IMR-90 (cell line): Measurements from ENCODE around the gene LDLRAD4. TPM values are rescaled to one million over a fixed set of nuclear protein-coding genes. Genes with fewer than 3 reads are reported as not detected.

Experiments
- ATAC-seq: fragments of 200-7000 bp; cut with Tn5 transposase; 2 replicates; pipeline ENCODE4 v1.9.1; 2020; ENCODE audit warnings: low read depth, mild to moderate bottlenecking, moderate library complexity
- BruUV-seq: library from RNA; stranded (reverse); fragments of 400-500 nt; replicated peaks from 2 replicates; lab custom pipeline; 2021; lab: Mats Ljungman, UMichigan
- CTCF ChIA-PET: fragments of 300-600 bp; formaldehyde crosslinking; extraction: SDS; loops from one replicate; lab custom pipeline; 2021; ENCODE audit warnings: antibody characterized with exemption; lab: Yijun Ruan, JAX
- POLR2A ChIA-PET: fragments of 300-600 bp; sonication (Branson Sonifier 250); formaldehyde crosslinking; loops from one replicate; lab custom pipeline; 2022; ENCODE audit warnings: antibody characterized with exemption; ENCODE audit not compliant: unreplicated experiment; lab: Charles Lee
- DNase-seq: peaks from one replicate; pipeline ENCODE4 v3.0.0; 2013
- H2AFZ ChIP-seq: replicated peaks from 2 replicates; pipeline ENCODE3; 2013; ENCODE audit warnings: low read length, mild to moderate bottlenecking; ENCODE audit not compliant: poor library complexity
- H2AK5ac ChIP-seq: 2 replicates; pipeline ENCODE4 v1.6.1; 2013; ENCODE audit warnings: low read depth, low read length, inconsistent platforms
- H2AK9ac ChIP-seq: replicated peaks from 2 replicates; pipeline ENCODE3; 2013; ENCODE audit warnings: mild to moderate bottlenecking, low read depth, low read length, moderate library complexity; ENCODE audit not compliant: poor library complexity
- H2BK120ac ChIP-seq: 2 replicates; pipeline ENCODE4 v1.6.1; 2013; ENCODE audit warnings: low read depth, low read length, inconsistent platforms
- H2BK15ac ChIP-seq: 3 replicates; pipeline ENCODE4 v1.6.1; 2013; ENCODE audit warnings: low read depth, low read length, inconsistent platforms
- H2BK20ac ChIP-seq: 2 replicates; pipeline ENCODE4 v1.6.1; 2013; ENCODE audit warnings: low read depth, mild to moderate bottlenecking, inconsistent platforms, low read length, moderate library complexity
- H2BK5ac ChIP-seq: 2 replicates; pipeline ENCODE4 v1.6.1; 2013; ENCODE audit warnings: mild to moderate bottlenecking, low read depth, low read length, inconsistent platforms; ENCODE audit not compliant: poor library complexity, severe bottlenecking
- H3K14ac ChIP-seq: replicated peaks from 2 replicates; pipeline ENCODE4 v1.6.1; 2013; ENCODE audit warnings: low read depth, low read length, inconsistent platforms
- H3K18ac ChIP-seq: 2 replicates; pipeline ENCODE4 v1.6.1; 2013; ENCODE audit warnings: low read depth, low read length, control low read depth
- H3K23ac ChIP-seq: 2 replicates; pipeline ENCODE4 v1.6.1; 2013; ENCODE audit warnings: low read depth, low read length, inconsistent platforms
- H3K27ac ChIP-seq: 2 replicates; pipeline ENCODE4 v1.5.1; 2013; ENCODE audit warnings: mild to moderate bottlenecking, control low read depth, low read length; ENCODE audit not compliant: insufficient read depth
- H3K27me3 ChIP-seq: 2 replicates; pipeline ENCODE4 v1.6.1; 2013; ENCODE audit warnings: low read length; ENCODE audit not compliant: control insufficient read depth, insufficient read depth
- H3K36me3 ChIP-seq: 2 replicates; pipeline ENCODE4 v1.6.1; 2013; ENCODE audit warnings: low read length, mixed read lengths; ENCODE audit not compliant: control insufficient read depth, insufficient read depth
- H3K4ac ChIP-seq: 2 replicates; pipeline ENCODE4 v1.6.1; 2013; ENCODE audit warnings: low read depth, low read length, inconsistent platforms
- H3K4me1 ChIP-seq: 2 replicates; pipeline ENCODE4 v1.6.1; 2013; ENCODE audit warnings: low read length, mixed read lengths; ENCODE audit not compliant: control insufficient read depth, insufficient read depth
- H3K4me2 ChIP-seq: 2 replicates; pipeline ENCODE4 v1.6.1; 2013; ENCODE audit warnings: low read depth, mild to moderate bottlenecking, control low read depth, low read length, moderate library complexity
- H3K4me3 ChIP-seq: 2 replicates; pipeline ENCODE4 v1.5.1; 2013; ENCODE audit warnings: low read depth, mild to moderate bottlenecking, control low read depth, low read length, moderate library complexity; ENCODE audit not compliant: insufficient read depth
- H3K56ac ChIP-seq: 2 replicates; pipeline ENCODE4 v1.6.1; 2013; ENCODE audit warnings: low read length, inconsistent platforms; ENCODE audit not compliant: insufficient read depth; ENCODE audit errors: extremely low read depth
- H3K79me1 ChIP-seq, 2 experiments: 2 replicates each; pipeline ENCODE4 v1.6.1; 2013; ENCODE audit warnings: low read length in 2 of 2, inconsistent platforms in 1 of 2, low read depth in 1 of 2
- H3K9ac ChIP-seq: 2 replicates; pipeline ENCODE4 v1.6.1; 2013; ENCODE audit warnings: low read depth, low read length, control low read depth
- H3K9me1 ChIP-seq: 2 replicates; pipeline ENCODE4 v1.6.1; 2013; ENCODE audit warnings: low read length, inconsistent platforms; ENCODE audit not compliant: insufficient read depth
- H3K9me3 ChIP-seq: 2 replicates; pipeline ENCODE4 v1.6.1; 2013; ENCODE audit warnings: low read length; ENCODE audit not compliant: control insufficient read depth, insufficient read depth
- H4K20me1 ChIP-seq: 2 replicates; pipeline ENCODE4 v1.6.1; 2013; ENCODE audit warnings: low read length, inconsistent platforms; ENCODE audit not compliant: insufficient read depth
- H4K5ac ChIP-seq: 2 replicates; pipeline ENCODE4 v1.6.1; 2013; ENCODE audit warnings: mild to moderate bottlenecking, low read depth, low read length, control low read depth
- H4K8ac ChIP-seq, 2 experiments: 2 replicates each; pipeline ENCODE4 v1.6.1; 2013; ENCODE audit warnings: low read depth in 2 of 2, low read length in 2 of 2, control low read depth in 1 of 2, inconsistent platforms in 1 of 2
- H4K91ac ChIP-seq: 2 replicates; pipeline ENCODE4 v1.6.1; 2013; ENCODE audit warnings: low read depth, low read length, inconsistent platforms; ENCODE audit not compliant: insufficient read depth
- BHLHE40 ChIP-seq: fragments of 150-350 bp; IDR thresholded peaks from 2 replicates; pipeline ENCODE4 v1.6.1; 2016; ENCODE audit warnings: mild to moderate bottlenecking, low read depth, low read length
- CTCF ChIP-seq: conservative IDR thresholded peaks from 2 replicates; pipeline ENCODE4 v1.5.1; 2012; ENCODE audit warnings: mild to moderate bottlenecking, low read depth, low read length, improper control_type of control experiment
- FOS ChIP-seq: fragments of 150-350 bp; IDR thresholded peaks from 2 replicates; pipeline ENCODE4 v1.6.1; 2016; ENCODE audit warnings: low read depth, low read length
- MAFK ChIP-seq: IDR thresholded peaks from 2 replicates; pipeline ENCODE4 v1.6.1; 2012; ENCODE audit warnings: low read depth, low read length, improper control_type of control experiment
- MAZ ChIP-seq: IDR thresholded peaks from 2 replicates; pipeline ENCODE4 v1.6.1; 2012; ENCODE audit warnings: low read depth, mild to moderate bottlenecking, low read length, improper control_type of control experiment, moderate library complexity, borderline replicate concordance
- MXI1 ChIP-seq: IDR thresholded peaks from 2 replicates; pipeline ENCODE4 v1.6.1; 2012; ENCODE audit warnings: low read depth, mild to moderate bottlenecking, low read length, moderate library complexity, borderline replicate concordance
- NFE2L2 ChIP-seq: fragments of 150-350 bp; IDR thresholded peaks from 2 replicates; pipeline ENCODE4 v1.6.1; 2016; ENCODE audit warnings: low read depth, mild to moderate bottlenecking, low read length
- POLR2A ChIP-seq: IDR thresholded peaks from 2 replicates; pipeline ENCODE4 v1.6.1; 2012; ENCODE audit warnings: mild to moderate bottlenecking, low read depth, low read length
- RAD21 ChIP-seq: IDR thresholded peaks from 2 replicates; pipeline ENCODE4 v1.6.1; 2012; ENCODE audit warnings: low read length, improper control_type of control experiment
- RCOR1 ChIP-seq: IDR thresholded peaks from 2 replicates; pipeline ENCODE4 v1.6.1; 2012; ENCODE audit warnings: mild to moderate bottlenecking, low read length, improper control_type of control experiment; ENCODE audit not compliant: insufficient replicate concordance
- RFX5 ChIP-seq: IDR thresholded peaks from 2 replicates; pipeline ENCODE4 v1.8.0; 2012; ENCODE audit warnings: low read depth, mild to moderate bottlenecking, low read length, moderate library complexity
- USF2 ChIP-seq: fragments of 150-350 bp; IDR thresholded peaks from 2 replicates; pipeline ENCODE4 v1.6.1; 2017; ENCODE audit warnings: mild to moderate bottlenecking, antibody characterized with exemption, low read length, low read depth
- WGBS, 2 experiments: methylation state at CpG; one replicate each; pipeline versions ENCODE4 v1.1.5 to v1.1.7; 2013; ENCODE audit warnings: missing lambda C conversion rate in 2 of 2; ENCODE audit not compliant: insufficient read length in 1 of 2; ENCODE audit errors: extremely low coverage in 2 of 2; 5-methylcytosine and 5-hydroxymethylcytosine counted together
- dilution Hi-C: fragments of 300-500 bp; cut with HindIII; formaldehyde crosslinking; loops from one replicate; pipeline ENCODE4 v1.14.3; 2018; ENCODE audit warnings: low sequenced_read_pairs; ENCODE audit not compliant: unreplicated experiment
- in situ Hi-C: fragments of 300-500 bp; cut with MboI; formaldehyde crosslinking; loops from 3 replicates; pipeline ENCODE4 v1.14.3; 2019; ENCODE audit warnings: low sequenced_read_pairs, inconsistent platforms, mixed read lengths
- intact Hi-C: fragments of 100-400 bp; cut with micrococcal nuclease; formaldehyde crosslinking; loops from 2 replicates; pipeline ENCODE4 v1.10.0; 2022
- polyA plus RNA-seq, 3 experiments: library from polyadenylated mRNA; depleted of rRNA; stranded (reverse); fragments of >200 nt; gene quantifications; 2 replicates each; pipeline ENCODE4 v1.2.3, GENCODE V29; 2012; ENCODE audit warnings: low replicate concordance in 1 of 3
- total RNA-seq: library from RNA; depleted of rRNA; stranded (reverse); fragments of >200 nt; gene quantifications from 2 replicates; pipeline ENCODE4 v1.2.3, GENCODE V29; 2012

LDLRAD4 gene
- total and polyA plus RNA-seq, 2 of the 4 experiments (the other 2 are of a cell fraction), result not detected

GRCh38 chr18:13247506-13247905 is 28.9 kb downstream of the LDLRAD4 start:
- Histone ChIP-seq H3K4me2 (no peak overlapping the region), H2AFZ (no peak overlapping the region), H4K20me1 (no peaks in the 10 kb centered on the region), H3K4me3 (no peak overlapping the region), H4K91ac (no peak overlapping the region), H3K79me1 (no peaks in the 10 kb centered on the region), H3K9me1 (no peaks in the 10 kb centered on the region), H3K4ac (no peak overlapping the region), H2BK5ac (no peak overlapping the region), H4K5ac (no peak overlapping the region), H3K27ac (no peak overlapping the region), H4K8ac (no peak overlapping the region), H3K9ac (no peak overlapping the region), H3K23ac (no peak overlapping the region), H2BK20ac (no peak overlapping the region), H3K14ac (no peak overlapping the region), H2AK9ac (no peak overlapping the region), H2BK120ac (no peak overlapping the region), H3K18ac (no peak overlapping the region), H3K4me1 (no peaks in the 10 kb centered on the region), H3K56ac (no peak overlapping the region), H3K27me3 (no peaks in the 10 kb centered on the region), H3K36me3 (no peaks in the 10 kb centered on the region), H2BK15ac (no peak overlapping the region), H3K9me3 (no peaks in the 10 kb centered on the region), H2AK5ac (no peak overlapping the region)
- 91% methylated on average over 5 of the region's 14 CpGs; no CpG with 5 or more reads in 1 of the 2 experiments for WGBS, 2 experiments
- POLR2A ChIA-PET, result no interaction called here
- no peak for DNase-seq
- TF ChIP-seq MAFK, result no peak
- TF ChIP-seq MAZ, result no peak
- no peak for TF ChIP-seq RFX5
- TF ChIP-seq RAD21, result no peak
- TF ChIP-seq CTCF, result no peak
- no peak for TF ChIP-seq MXI1
- TF ChIP-seq POLR2A, result no peak
- no peak for TF ChIP-seq NFE2L2
- no peak for TF ChIP-seq BHLHE40
- no peak for TF ChIP-seq RCOR1
- TF ChIP-seq FOS, result no peak
- TF ChIP-seq USF2, result no peak
- intact Hi-C loops (no loop called here), in situ Hi-C loops (no loop called here), dilution Hi-C loops (no loop called here)
- CTCF ChIA-PET, result no interaction called here
- BruUV-seq, result no TSS peak
- no peak for ATAC-seq
